GM18526 (cell line): ENCODE results near the gene OSBP2.

ENCODE experiments used
- POLR2A ChIP-seq: IDR thresholded peaks from 3 replicates; pipeline ENCODE4 v1.6.1; 2011; ENCODE audit not compliant: insufficient read length; ENCODE audit errors: extremely low read depth

OSBP2 gene

GRCh38 chr22:30873086-30873650 is 178.5 kb downstream of the OSBP2 start:
- TF ChIP-seq POLR2A = no peak

GRCh38 chr22:30873661-30874060 is 179.0 kb downstream of the OSBP2 start:
- TF ChIP-seq POLR2A = no peak

GRCh38 chr22:30874431-30875370 is 180.0 kb downstream of the OSBP2 start:
- no peak for TF ChIP-seq POLR2A

- TF ChIP-seq POLR2A = no peak
These were observed 181.0 kb downstream of the OSBP2 start for GRCh38 chr22:30875481-30876215.

- no peak for TF ChIP-seq POLR2A
These were observed 181.6 kb downstream of the OSBP2 start for GRCh38 chr22:30876221-30876751.

- no peak for TF ChIP-seq POLR2A
These were observed 182.4 kb downstream of the OSBP2 start for GRCh38 chr22:30876915-30877553.

GRCh38 chr22:30877662-30878515 is 183.2 kb downstream of the OSBP2 start:
- TF ChIP-seq POLR2A = no peak

GRCh38 chr22:30878516-30879414 is 184.1 kb downstream of the OSBP2 start:
- TF ChIP-seq POLR2A = no peak

GRCh38 chr22:30879415-30879797 is 184.7 kb downstream of the OSBP2 start:
- no peak for TF ChIP-seq POLR2A

- no peak for TF ChIP-seq POLR2A
These were observed 185.5 kb downstream of the OSBP2 start for GRCh38 chr22:30880181-30880601.

- TF ChIP-seq POLR2A = no peak
These were observed 186.2 kb downstream of the OSBP2 start for GRCh38 chr22:30880847-30881246.

GRCh38 chr22:30881361-30882183 is 186.9 kb downstream of the OSBP2 start:
- TF ChIP-seq POLR2A = no peak
